HCT116 (cell line): Measurements from ENCODE around the gene RIMOC1. TPM values are rescaled to one million over a fixed set of nuclear protein-coding genes. Genes with fewer than 3 reads are reported as not detected.

Source experiments
- ATAC-seq: fragments of 200-7000 bp; cut with Tn5 transposase; 2 replicates; pipeline ENCODE4 v1.9.1; 2020; ENCODE audit warnings: mild to moderate bottlenecking, moderate library complexity
- BruUV-seq: library from RNA; stranded (reverse); fragments of 400-500 nt; replicated peaks from 2 replicates; lab custom pipeline; 2021; lab: Mats Ljungman, UMichigan
- CTCF ChIA-PET: fragments of 300-600 bp; sonication (Branson Sonifier 250); formaldehyde crosslinking; loops from one replicate; lab custom pipeline; 2021; ENCODE audit warnings: antibody characterized with exemption; lab: Charles Lee
- POLR2A ChIA-PET: fragments of 300-600, 350-600 bp; sonication (Branson Sonifier 250); formaldehyde crosslinking; loops from one replicate; lab custom pipeline; 2021; ENCODE audit warnings: antibody characterized with exemption; lab: Charles Lee
- RAD21 ChIA-PET, 2 experiments: fragments of 300-600 bp; sonication (Branson Sonifier 250); formaldehyde crosslinking; loops; one replicate each; lab custom pipeline; 2023; ENCODE audit warnings: low total read pairs in 2 of 2; ENCODE audit not compliant: uncharacterized antibody in 2 of 2, unreplicated experiment in 2 of 2, low non-redundant PET in 1 of 2; lab: Charles Lee
- DNase-seq: peaks from one replicate; pipeline ENCODE4 v3.0.0-alpha.2; 2010; ENCODE audit warnings: low read depth, low spot score
- H2AFZ ChIP-seq: fragments of 200-600 bp; shearing (Covaris generic), sonication (generic); 2 replicates; pipeline ENCODE4 v1.6.1; 2017; ENCODE audit warnings: low read depth, mixed run types, mixed read lengths, antibody characterized with exemption, low read length; ENCODE audit not compliant: poor library complexity, severe bottlenecking
- H3K27ac ChIP-seq: 2 replicates; pipeline ENCODE4 v1.5.1; 2012; ENCODE audit warnings: low read depth, low read length
- H3K27me3 ChIP-seq: fragments of 200-600 bp; sonication (generic); 2 replicates; pipeline ENCODE4 v1.6.1; 2016; ENCODE audit warnings: mixed run types, low read length, mixed read lengths; ENCODE audit not compliant: insufficient read depth
- H3K36me3 ChIP-seq, 2 experiments: fragments of 200-500 bp in 1 of 2; fragments of 200-600 bp in 1 of 2; sonication (Bioruptor generic) in 1 of 2; sonication (generic) in 1 of 2; 2 replicates each; pipeline versions ENCODE4 v1.5.1 to v1.6.1; 2014 to 2016; ENCODE audit warnings: low read length in 2 of 2, inconsistent platforms in 1 of 2, mixed read lengths in 1 of 2, mixed run types in 1 of 2; ENCODE audit not compliant: insufficient read depth in 2 of 2, control insufficient read depth in 1 of 2
- H3K4me1 ChIP-seq, 2 experiments: fragments of 200-600 bp in 1 of 2; sonication (generic) in 1 of 2; 2 replicates each; pipeline versions ENCODE4 v1.5.1 to v1.6.1; 2012 to 2017; ENCODE audit warnings: low read length in 2 of 2, inconsistent platforms in 1 of 2, mild to moderate bottlenecking in 1 of 2, mixed read lengths in 1 of 2, mixed run types in 1 of 2, moderate library complexity in 1 of 2; ENCODE audit not compliant: insufficient read depth in 2 of 2, control insufficient read depth in 1 of 2
- H3K4me2 ChIP-seq: fragments of 200-600 bp; sonication (generic); 2 replicates; pipeline ENCODE4 v1.6.1; 2017; ENCODE audit warnings: mixed run types, low read length, mixed read lengths
- H3K4me3 ChIP-seq, 2 experiments: fragments of 200-600 bp in 1 of 2; sonication (generic) in 1 of 2; replicated peaks in 1 of 2; 2 replicates each; pipeline ENCODE4 v1.5.1; 2011 to 2016; ENCODE audit warnings: low read length in 2 of 2, control low read depth in 1 of 2, low read depth in 1 of 2, mild to moderate bottlenecking in 1 of 2, mixed read lengths in 1 of 2, mixed run types in 1 of 2
- H3K79me2 ChIP-seq: fragments of 200-600 bp; sonication (generic); 2 replicates; pipeline ENCODE4 v1.6.1; 2017; ENCODE audit warnings: mild to moderate bottlenecking, mixed run types, low read length, moderate library complexity, mixed read lengths; ENCODE audit not compliant: insufficient read depth
- H3K9ac ChIP-seq: fragments of 200-600 bp; sonication (generic); 2 replicates; pipeline ENCODE4 v1.6.1; 2016; ENCODE audit warnings: low read length, mixed read lengths
- H3K9me2 ChIP-seq: fragments of 200-600 bp; sonication (generic), shearing (Covaris generic); 2 replicates; pipeline ENCODE4 v1.6.1; 2017; ENCODE audit warnings: mixed run types, mild to moderate bottlenecking, moderate library complexity; ENCODE audit not compliant: insufficient read depth
- H3K9me3 ChIP-seq, 2 experiments: fragments of 200-500 bp in 1 of 2; fragments of 200-600 bp in 1 of 2; sonication (Bioruptor generic) in 1 of 2; sonication (generic) in 1 of 2; 2 replicates each; pipeline ENCODE4 v1.6.1; 2014 to 2017; ENCODE audit warnings: low read length in 2 of 2, mixed read lengths in 2 of 2, inconsistent platforms in 1 of 2, low read depth in 1 of 2, mild to moderate bottlenecking in 1 of 2, mixed run types in 1 of 2, moderate library complexity in 1 of 2; ENCODE audit not compliant: control insufficient read depth in 1 of 2, insufficient read depth in 1 of 2
- H4K20me1 ChIP-seq: fragments of 200-600 bp; sonication (generic), shearing (Covaris generic); 2 replicates; pipeline ENCODE4 v1.6.1; 2017; ENCODE audit warnings: mixed run types, mild to moderate bottlenecking, moderate library complexity; ENCODE audit not compliant: insufficient read depth
- CBX3 ChIP-seq: IDR thresholded peaks from 2 replicates; pipeline ENCODE4 v1.6.1; 2012; ENCODE audit warnings: low read depth
- CEBPB ChIP-seq: IDR thresholded peaks from 2 replicates; pipeline ENCODE4 v1.6.1; 2012; ENCODE audit warnings: low read depth
- CTCF ChIP-seq, 3 experiments: fragments of 200-600 bp in 1 of 3; sonication (generic) in 1 of 3; IDR thresholded peaks in 2 of 3; conservative IDR thresholded peaks in 1 of 3; 2 replicates each; pipeline ENCODE4 v1.5.1; 2012 to 2017; ENCODE audit warnings: low read depth in 2 of 3, low read length in 2 of 3, antibody characterized with exemption in 1 of 3, borderline replicate concordance in 1 of 3, control low read depth in 1 of 3, mild to moderate bottlenecking in 1 of 3, mixed read lengths in 1 of 3, mixed run types in 1 of 3, moderate library complexity in 1 of 3; ENCODE audit not compliant: insufficient read depth in 1 of 3
- FOSL1 ChIP-seq: IDR thresholded peaks from 2 replicates; pipeline ENCODE4 v1.6.1; 2012; ENCODE audit warnings: low read depth
- JUND ChIP-seq: IDR thresholded peaks from 2 replicates; pipeline ENCODE4 v1.6.1; 2012
- POLR2A ChIP-seq: IDR thresholded peaks from 2 replicates; pipeline ENCODE4 v1.7.0; 2011; ENCODE audit warnings: borderline replicate concordance; ENCODE audit not compliant: insufficient read depth, insufficient read length; ENCODE audit errors: extremely low read depth
- POLR2AphosphoS5 ChIP-seq: IDR thresholded peaks from 2 replicates; pipeline ENCODE4 v1.6.1; 2011; ENCODE audit warnings: mild to moderate bottlenecking, low read depth, low read length, moderate library complexity
- REST ChIP-seq: IDR thresholded peaks from 2 replicates; pipeline ENCODE4 v1.6.1; 2012; ENCODE audit warnings: low read depth
- YY1 ChIP-seq: IDR thresholded peaks from 2 replicates; pipeline ENCODE4 v1.6.1; 2011; ENCODE audit warnings: low read length, low read depth, moderate library complexity, mild to moderate bottlenecking; ENCODE audit not compliant: insufficient replicate concordance; ENCODE audit errors: extremely low read depth
- ZFX ChIP-seq: fragments of 450-650 bp; IDR thresholded peaks from 2 replicates; pipeline ENCODE4 v1.6.1; 2017
- ZNF274 ChIP-seq: fragments of 200-500 bp; sonication (Bioruptor generic); IDR thresholded peaks from 2 replicates; pipeline ENCODE4 v1.6.1; 2014; ENCODE audit warnings: mild to moderate bottlenecking, low read depth, low read length, inconsistent platforms
- intact Hi-C: fragments of 100-400 bp; cut with micrococcal nuclease; formaldehyde crosslinking; loops from 2 replicates; pipeline ENCODE4 v1.10.0; 2022
- total RNA-seq: library from RNA; stranded (reverse); gene quantifications from one replicate; pipeline ENCODE4 v1.2.1, GENCODE V29; 2021; ENCODE audit not compliant: unreplicated experiment
- TF ChIP-seq, protein P1 (sequence below): IDR thresholded peaks from 2 replicates; pipeline ENCODE4 v1.6.1; 2012

Gene RIMOC1
- total RNA-seq, 1 experiment from 2014 or later, result 28.2 TPM

- Histone ChIP-seq H4K20me1 (no peaks in the 10 kb centered on the region), H3K4me1 (no peaks in the 10 kb centered on the region), H3K4me2 (no peak overlapping the region), H3K79me2 (no peaks in the 10 kb centered on the region), H3K36me3 (no peaks in the 10 kb centered on the region), H2AFZ (no peak overlapping the region), H3K27me3 (no peaks in the 10 kb centered on the region), H3K9me3 (no peaks in the 10 kb centered on the region), H3K27ac (no peak overlapping the region), H3K4me3 (no peak overlapping the region), H3K9ac (no peak overlapping the region), H3K9me2 (no peaks in the 10 kb centered on the region; the same call in 1 of the 2 replicates)
- ATAC-seq (no peak), DNase-seq (no peak)
- no peak for TF ChIP-seq FOSL1
- TF ChIP-seq YY1, result no peak
- no peak for TF ChIP-seq CTCF (IDR thresholded peaks at IDR 0.05 in 2 of 3, conservative IDR thresholded peaks at IDR 0.05 in 1 of 3; ENCODE audit: borderline replicate concordance in 1 of 3, insufficient read depth in 1 of 3, low read depth in 2 of 3, low read length in 2 of 3)
- TF ChIP-seq POLR2AphosphoS5, result no peak
- no peak for TF ChIP-seq CBX3
- no peak for TF ChIP-seq POLR2A
- CTCF ChIA-PET, result no interaction called here
- BruUV-seq, result no TSS peak
- RAD21 ChIA-PET, result no interaction called here
- intact Hi-C loops, result no loop called here
- POLR2A ChIA-PET, result no interaction called here
These were observed 18.9 kb upstream of the RIMOC1 start for GRCh38 chr5:41885286-41885685.

DNA sequence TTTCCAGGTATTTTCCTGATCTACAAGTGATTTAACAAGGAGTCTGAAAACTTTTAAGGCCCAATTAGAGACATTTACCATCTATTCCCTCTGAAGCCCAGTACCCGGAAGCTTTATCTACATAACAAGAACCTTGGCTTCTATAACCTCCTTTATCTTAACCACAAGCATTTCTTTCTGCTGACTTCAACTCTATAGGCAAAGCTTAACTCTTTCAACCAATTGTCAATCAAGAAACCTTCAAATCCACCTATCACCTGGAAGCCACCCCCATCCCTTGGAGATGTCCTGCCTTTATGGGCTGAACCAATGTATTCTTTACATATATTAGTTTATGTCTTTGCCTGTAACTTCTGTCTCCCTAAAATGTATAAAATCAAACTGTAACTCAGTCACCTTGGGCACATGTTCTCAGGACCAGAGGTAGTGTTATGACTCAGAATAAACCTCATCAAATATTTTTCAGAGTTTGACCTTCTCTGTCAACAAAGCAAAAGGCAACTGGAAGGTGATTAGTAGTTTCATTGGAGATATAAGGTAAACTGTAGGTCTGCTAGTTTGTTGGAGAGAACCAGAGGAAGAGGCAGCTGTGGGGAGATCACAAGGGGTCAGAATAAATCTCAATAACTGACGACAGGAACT is 13.0 kb upstream of the RIMOC1 start:
- intact Hi-C loops, result no loop called here
- H3K27me3 ChIP-seq, result peaks cover 3% of the 10 kb centered on the region; the same call in 1 of the 2 replicates
- no peak for DNase-seq
- H3K27ac ChIP-seq, result no peak overlapping the region
- no peak overlapping the region for H2AFZ ChIP-seq
- TF ChIP-seq JUND (no peak), REST (no peak), ZFX (no peak), POLR2AphosphoS5 (no peak), FOSL1 (no peak), CBX3 (no peak), ZNF274 (no peak), CEBPB (no peak)
- TF ChIP-seq, protein P1, sequence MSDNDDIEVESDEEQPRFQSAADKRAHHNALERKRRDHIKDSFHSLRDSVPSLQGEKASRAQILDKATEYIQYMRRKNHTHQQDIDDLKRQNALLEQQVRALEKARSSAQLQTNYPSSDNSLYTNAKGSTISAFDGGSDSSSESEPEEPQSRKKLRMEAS, result no peak
- TF ChIP-seq, all 23 proteins: peak for 0
- RAD21 ChIA-PET, result no interaction called here
- no peak overlapping the region for H3K4me3 ChIP-seq
- no peak for ATAC-seq
- POLR2A ChIA-PET, result no interaction called here
- no peaks in the 10 kb centered on the region; the same call in 1 of the 2 replicates for H3K9me2 ChIP-seq
- no peaks in the 10 kb centered on the region for H3K36me3 ChIP-seq
- H3K9ac ChIP-seq, result no peak overlapping the region
- H3K4me1 ChIP-seq, result no peaks in the 10 kb centered on the region
- no peaks in the 10 kb centered on the region for H4K20me1 ChIP-seq
- BruUV-seq, result no TSS peak
- no peaks in the 10 kb centered on the region for H3K79me2 ChIP-seq
- H3K4me2 ChIP-seq, result no peak overlapping the region
- no peaks in the 10 kb centered on the region for H3K9me3 ChIP-seq
- CTCF ChIA-PET, result no interaction called here
